GM19455 (cell line): ENCODE data around the gene TRPT1.

Experiments
- ATAC-seq: cut with Tn5 transposase; IDR thresholded peaks from one replicate; pipeline ENCODE4 v1.9.1; 2021; ENCODE audit not compliant: unreplicated experiment

TRPT1 gene

GRCh38 chr11:64231546-64231945 lies 5.6 kb upstream of the TRPT1 start:
- no peak for ATAC-seq

DNA sequence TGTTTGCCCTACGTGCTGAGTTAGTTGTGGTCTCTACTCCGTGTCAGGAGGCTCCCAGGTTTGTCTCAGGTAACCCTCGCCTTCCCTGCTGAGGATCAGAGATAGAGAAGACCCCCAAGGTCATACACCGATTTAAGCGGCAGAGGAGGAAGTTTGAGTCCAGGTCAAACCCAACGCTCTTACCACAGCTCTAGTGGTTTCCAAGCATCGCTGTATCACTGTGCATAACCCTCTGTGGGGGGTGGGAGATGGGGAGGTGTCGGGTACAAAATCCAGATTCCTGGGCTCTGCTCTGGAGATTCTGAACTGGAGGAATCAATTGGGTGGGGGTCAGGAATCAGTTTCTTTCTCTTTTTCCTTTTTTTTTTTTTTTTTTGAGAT lies 5.0 kb upstream of the TRPT1 start:
- no peak for ATAC-seq

GRCh38 chr11:64230171-64230984 lies 4.4 kb upstream of the TRPT1 start, which contains the start of gene DNAJC4:
Gene DNAJC4, plus strand, starts transcription at chr11:64230548. Its CDS starts 307 bp downstream, at chr11:64230855.
- ATAC-seq: peak; percentile 45

- ATAC-seq: no peak
Measured at GRCh38 chr11:64229744-64230170, 3.8 kb upstream of the TRPT1 start.

DNA sequence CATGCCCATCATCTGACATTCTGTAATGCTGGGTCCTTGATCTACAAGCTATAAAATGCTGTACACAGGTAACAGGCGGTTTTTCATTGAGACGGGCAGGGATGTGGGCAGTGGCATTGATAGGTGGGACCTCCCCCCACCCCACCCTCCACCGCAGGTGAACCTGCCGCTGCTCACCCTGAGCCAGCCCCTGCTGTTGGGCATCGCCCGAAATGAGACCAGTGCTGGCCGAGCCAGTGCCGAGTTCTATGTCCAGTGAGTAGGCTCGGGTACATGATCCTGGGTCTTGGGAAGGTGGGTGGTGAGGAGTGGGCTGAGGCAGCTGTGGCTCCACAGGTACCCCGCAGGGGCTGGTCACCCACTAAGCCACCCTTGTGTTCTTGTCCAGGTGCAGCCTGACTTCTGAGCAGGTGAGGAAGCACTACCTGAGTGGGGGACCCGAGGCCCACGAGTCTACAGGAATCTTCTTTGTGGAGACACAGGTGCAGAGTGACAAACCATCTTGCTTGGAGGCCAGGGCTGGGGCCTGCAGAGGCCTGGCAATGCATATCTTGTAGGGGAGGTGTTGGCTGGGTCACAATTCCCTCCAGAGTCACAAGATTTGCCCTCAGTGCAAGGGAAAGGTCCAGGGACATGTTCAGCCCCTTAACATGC lies 3.2 kb upstream of the TRPT1 start:
- no peak for ATAC-seq

- no peak for ATAC-seq
Measured at GRCh38 chr11:64227405-64227956, 1.5 kb upstream of the TRPT1 start.

GRCh38 chr11:64226507-64227051 lies 593 bp upstream of the TRPT1 start:
- ATAC-seq: no peak

- no peak for ATAC-seq
Measured at GRCh38 chr11:64224891-64225607, 937 bp downstream of the TRPT1 start.

GRCh38 chr11:64224151-64224890 lies 1.7 kb downstream of the TRPT1 start:
- no peak for ATAC-seq

DNA sequence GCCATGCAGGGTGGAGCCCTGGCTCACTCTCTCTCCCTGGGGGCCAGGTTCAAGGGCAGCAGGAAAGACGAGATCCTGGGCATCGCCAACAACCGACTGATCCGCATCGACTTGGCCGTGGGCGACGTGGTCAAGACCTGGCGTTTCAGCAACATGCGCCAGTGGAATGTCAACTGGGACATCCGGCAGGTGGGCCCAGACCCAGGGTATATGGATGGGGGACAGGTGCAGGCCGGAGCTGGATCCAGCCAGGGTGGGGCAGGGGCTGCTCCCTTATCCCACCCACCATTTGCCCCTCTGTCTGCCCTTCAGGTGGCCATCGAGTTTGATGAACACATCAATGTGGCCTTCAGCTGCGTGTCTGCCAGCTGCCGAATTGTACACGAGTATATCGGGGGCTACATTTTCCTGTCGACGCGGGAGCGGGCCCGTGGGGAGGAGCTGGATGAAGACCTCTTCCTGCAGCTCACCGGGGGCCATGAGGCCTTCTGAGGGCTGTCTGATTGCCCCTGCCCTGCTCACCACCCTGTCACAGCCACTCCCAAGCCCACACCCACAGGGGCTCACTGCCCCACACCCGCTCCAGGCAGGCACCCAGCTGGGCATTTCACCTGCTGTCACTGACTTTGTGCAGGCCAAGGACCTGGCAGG lies 2.9 kb downstream of the TRPT1 start:
- ATAC-seq: no peak

- ATAC-seq: no peak
Measured at GRCh38 chr11:64222651-64223000, 3.4 kb downstream of the TRPT1 start.

- ATAC-seq: no peak
Measured at GRCh38 chr11:64220798-64221197, 5.2 kb downstream of the TRPT1 start.

GRCh38 chr11:64220271-64220670 lies 5.7 kb downstream of the TRPT1 start:
- ATAC-seq: no peak

GRCh38 chr11:64219755-64220154 lies 6.2 kb downstream of the TRPT1 start:
- no peak for ATAC-seq

- ATAC-seq: no peak
Measured at GRCh38 chr11:64219354-64219684, 6.7 kb downstream of the TRPT1 start.

- ATAC-seq: no peak
Measured at GRCh38 chr11:64218628-64219353, 7.2 kb downstream of the TRPT1 start.

DNA sequence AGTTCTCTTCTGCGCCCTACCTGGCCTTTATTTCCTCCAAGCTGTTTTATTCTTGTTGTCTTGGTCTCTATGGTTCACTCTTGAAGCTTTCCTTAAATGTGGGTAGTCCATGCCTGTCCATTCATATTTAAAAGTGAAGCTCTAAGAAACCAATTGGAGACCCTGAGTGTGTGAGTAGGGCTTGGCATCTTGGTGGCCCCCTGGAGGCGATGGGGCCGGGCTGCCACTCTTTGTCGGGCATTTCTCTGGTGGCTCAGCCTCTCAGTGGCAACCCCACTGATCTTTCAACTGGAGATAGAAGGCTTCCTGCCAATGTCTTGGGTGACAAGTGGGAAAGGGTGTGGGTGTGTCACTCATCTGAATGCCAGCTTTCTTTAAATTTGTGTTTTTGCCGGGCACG lies 9.1 kb downstream of the TRPT1 start:
- ATAC-seq: no peak

- no peak for ATAC-seq
Measured at GRCh38 chr11:64211181-64211872, 14.7 kb downstream of the TRPT1 start.
